ENCODE measurements around the gene ADGRG7. TPM values are rescaled to one million over a fixed set of nuclear protein-coding genes. Genes with fewer than 3 reads are reported as not detected.

The ADGRG7 gene, protein sequence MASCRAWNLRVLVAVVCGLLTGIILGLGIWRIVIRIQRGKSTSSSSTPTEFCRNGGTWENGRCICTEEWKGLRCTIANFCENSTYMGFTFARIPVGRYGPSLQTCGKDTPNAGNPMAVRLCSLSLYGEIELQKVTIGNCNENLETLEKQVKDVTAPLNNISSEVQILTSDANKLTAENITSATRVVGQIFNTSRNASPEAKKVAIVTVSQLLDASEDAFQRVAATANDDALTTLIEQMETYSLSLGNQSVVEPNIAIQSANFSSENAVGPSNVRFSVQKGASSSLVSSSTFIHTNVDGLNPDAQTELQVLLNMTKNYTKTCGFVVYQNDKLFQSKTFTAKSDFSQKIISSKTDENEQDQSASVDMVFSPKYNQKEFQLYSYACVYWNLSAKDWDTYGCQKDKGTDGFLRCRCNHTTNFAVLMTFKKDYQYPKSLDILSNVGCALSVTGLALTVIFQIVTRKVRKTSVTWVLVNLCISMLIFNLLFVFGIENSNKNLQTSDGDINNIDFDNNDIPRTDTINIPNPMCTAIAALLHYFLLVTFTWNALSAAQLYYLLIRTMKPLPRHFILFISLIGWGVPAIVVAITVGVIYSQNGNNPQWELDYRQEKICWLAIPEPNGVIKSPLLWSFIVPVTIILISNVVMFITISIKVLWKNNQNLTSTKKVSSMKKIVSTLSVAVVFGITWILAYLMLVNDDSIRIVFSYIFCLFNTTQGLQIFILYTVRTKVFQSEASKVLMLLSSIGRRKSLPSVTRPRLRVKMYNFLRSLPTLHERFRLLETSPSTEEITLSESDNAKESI
- total RNA-seq = not detected

GRCh38 chr3:100609305-100609704 is at the start of gene ADGRG7:
ADGRG7 (plus strand) TSS chr3:100609601; CDS start chr3:100609857, 256 bp downstream.

GRCh38 chr3:100708989-100709841 is 99.8 kb downstream of the ADGRG7 start, which contains the start of gene TFG:
TFG (plus strand) TSS chr3:100709494; CDS start chr3:100713686, 4,192 bp downstream.

Other genes starting within 250 kb of the ADGRG7 start
- gene TOMM70, start 208.5 kb upstream of the ADGRG7 start, total RNA-seq = 10 to 100 TPM; 36.3 to 37.6 TPM
- gene LNP1, start 208.1 kb upstream of the ADGRG7 start, total RNA-seq = 1 to 10 TPM; 1.1 to 1.2 TPM
- gene TMEM45A, start 117.0 kb upstream of the ADGRG7 start, total RNA-seq = under 1 TPM; 0.19 to 0.45 TPM
- gene TFG, start 99.9 kb downstream of the ADGRG7 start, total RNA-seq = 10 to 100 TPM; 49.3 to 50.2 TPM